WI38 (cell line): ENCODE data around the gene P2RX4.
"Not testable (repeated sequence)": the region's sequence is repeated elsewhere in the genome, so short reads cannot be mapped to it uniquely, and the experiment has no call there.

Experiments
- H3K4me3 ChIP-seq: 2 replicates; pipeline ENCODE4 v1.5.1; 2011; ENCODE audit warnings: low read depth, mild to moderate bottlenecking, control low read depth, low read length
- TF ChIP-seq, protein P1 (sequence below): IDR thresholded peaks from 2 replicates; pipeline ENCODE4 v1.5.1; 2012; ENCODE audit warnings: low read depth, mild to moderate bottlenecking, control low read depth, low read length

P2RX4 gene

DNA sequence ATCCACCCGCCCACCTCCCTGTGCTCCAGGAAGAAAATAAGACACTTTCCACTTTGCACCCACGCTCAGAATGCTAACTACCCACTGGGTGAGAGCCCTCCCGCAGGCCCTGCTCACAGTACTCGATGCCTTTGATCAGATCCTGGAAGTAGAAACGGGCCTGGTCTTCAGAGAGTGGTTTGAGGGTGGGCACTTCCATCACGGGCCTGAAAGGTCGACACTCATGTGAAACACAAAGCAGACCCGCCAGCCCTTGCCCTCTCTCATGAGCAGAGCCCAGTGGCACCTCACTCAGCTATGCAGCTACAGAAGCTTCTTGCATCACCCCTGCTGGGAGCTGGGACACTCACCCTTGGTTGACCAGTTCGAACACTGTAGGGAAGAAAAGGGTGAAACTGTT is 45.5 kb downstream of the P2RX4 start:
- TF ChIP-seq, protein P1, sequence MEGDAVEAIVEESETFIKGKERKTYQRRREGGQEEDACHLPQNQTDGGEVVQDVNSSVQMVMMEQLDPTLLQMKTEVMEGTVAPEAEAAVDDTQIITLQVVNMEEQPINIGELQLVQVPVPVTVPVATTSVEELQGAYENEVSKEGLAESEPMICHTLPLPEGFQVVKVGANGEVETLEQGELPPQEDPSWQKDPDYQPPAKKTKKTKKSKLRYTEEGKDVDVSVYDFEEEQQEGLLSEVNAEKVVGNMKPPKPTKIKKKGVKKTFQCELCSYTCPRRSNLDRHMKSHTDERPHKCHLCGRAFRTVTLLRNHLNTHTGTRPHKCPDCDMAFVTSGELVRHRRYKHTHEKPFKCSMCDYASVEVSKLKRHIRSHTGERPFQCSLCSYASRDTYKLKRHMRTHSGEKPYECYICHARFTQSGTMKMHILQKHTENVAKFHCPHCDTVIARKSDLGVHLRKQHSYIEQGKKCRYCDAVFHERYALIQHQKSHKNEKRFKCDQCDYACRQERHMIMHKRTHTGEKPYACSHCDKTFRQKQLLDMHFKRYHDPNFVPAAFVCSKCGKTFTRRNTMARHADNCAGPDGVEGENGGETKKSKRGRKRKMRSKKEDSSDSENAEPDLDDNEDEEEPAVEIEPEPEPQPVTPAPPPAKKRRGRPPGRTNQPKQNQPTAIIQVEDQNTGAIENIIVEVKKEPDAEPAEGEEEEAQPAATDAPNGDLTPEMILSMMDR = no peak
- H3K4me3 ChIP-seq = no peak overlapping the region

DNA sequence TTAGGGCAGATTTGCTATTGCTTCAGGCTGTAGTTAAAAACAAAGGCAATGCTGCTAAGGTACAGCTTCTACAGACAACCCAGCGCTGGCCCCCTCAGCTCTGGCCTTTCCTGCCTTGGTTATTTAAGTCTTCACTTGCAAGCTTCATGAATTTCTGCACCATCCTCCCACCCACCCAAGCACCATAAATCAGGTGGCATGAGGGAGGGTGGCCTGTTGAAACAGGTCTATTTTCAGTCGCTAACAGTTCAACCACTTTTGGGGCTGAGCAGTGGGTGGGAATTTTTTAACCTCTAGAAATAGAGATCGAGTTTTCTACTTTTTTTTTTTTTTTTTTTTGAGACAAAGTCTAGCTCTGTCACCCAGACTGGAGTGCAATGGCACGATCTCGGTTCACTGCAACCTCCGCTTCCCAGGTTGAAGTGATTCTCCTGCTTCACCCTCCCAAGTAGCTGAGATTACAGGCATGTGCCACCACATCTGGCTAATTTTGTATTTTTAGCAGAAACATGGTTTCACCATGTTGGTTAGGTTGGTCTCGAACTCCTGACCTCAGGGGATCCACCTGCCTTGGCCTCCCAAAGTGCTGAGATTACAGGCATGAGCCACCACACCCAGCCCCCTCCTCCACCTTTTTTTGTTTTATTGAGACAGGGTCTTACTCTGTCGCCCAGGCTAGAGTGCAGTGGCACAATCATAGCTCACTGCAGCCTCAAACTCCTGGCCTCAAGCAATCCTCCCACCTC is 47.9 kb downstream of the P2RX4 start:
- H3K4me3 ChIP-seq = not testable (repeated sequence)

GRCh38 chr12:121259074-121259473 is 49.1 kb downstream of the P2RX4 start:
- H3K4me3 ChIP-seq = no peak overlapping the region
- TF ChIP-seq, protein P1 = no peak

GRCh38 chr12:121260091-121260490 is 50.2 kb downstream of the P2RX4 start:
- H3K4me3 ChIP-seq = no peak overlapping the region
- TF ChIP-seq, protein P1 = no peak

- TF ChIP-seq, protein P1 = no peak
- H3K4me3 ChIP-seq = no peak overlapping the region
These were observed 51.5 kb downstream of the P2RX4 start for GRCh38 chr12:121261398-121261797.

DNA sequence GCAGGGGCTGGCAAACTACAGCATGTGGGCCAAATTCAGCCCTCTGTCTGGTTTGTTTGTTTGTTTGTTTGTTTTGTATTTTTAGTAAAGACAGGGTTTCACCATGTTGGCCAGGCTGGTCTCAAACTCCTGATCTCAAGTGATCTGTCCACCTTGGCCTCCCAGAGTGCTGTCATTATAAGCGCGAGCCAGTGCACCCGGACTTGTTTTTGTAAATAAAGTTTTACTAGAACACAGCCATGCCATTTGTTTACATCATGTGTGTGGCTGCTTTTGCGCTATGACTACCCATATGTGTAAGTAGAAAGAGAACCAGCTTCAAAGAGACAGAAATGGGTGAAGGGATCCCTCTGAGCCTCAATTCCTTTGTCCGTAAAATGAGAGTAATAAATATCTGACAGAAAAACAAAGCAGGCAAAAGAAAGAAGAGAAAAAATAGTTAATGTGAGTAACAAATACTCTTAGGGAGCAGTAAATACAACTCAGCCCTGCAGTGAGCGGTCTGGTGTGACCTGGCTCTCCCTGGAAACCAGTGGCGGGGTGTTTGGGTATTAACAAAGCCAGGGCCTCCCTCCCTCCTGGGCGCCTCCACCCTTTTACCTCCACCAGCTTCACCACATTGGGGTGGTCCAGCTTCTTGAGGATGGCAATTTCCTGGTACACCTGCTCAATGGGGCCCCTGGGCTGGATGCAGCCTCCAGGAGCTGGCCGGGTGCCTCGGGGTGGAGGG is 53.4 kb downstream of the P2RX4 start:
- TF ChIP-seq, protein P1 = no peak
- no peak overlapping the region for H3K4me3 ChIP-seq

DNA sequence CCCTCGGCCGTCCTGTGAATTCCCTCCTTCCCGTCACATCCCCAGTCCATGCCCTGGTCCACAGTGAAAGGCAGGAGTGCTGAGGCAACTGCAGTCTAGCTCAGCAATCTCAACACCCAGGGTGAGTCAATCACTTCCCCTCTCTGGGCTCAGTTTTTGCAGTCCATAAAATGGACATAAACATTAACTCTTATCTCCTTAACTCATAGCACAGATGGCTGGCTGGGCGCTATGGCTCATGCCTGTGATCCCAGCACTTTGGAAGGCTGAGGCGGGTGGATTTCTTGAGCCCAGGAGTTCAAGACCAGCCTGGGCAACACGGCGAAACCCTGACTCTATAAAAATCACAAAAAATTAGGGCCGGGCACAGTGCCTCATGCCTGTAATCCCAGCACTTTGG is 54.2 kb downstream of the P2RX4 start:
- TF ChIP-seq, protein P1 = no peak
- H3K4me3 ChIP-seq = no peak overlapping the region
